Endometrial microvascular endothelial cells (primary cell): Measurements from ENCODE around the gene RNF38. TPM values are rescaled to one million over a fixed set of nuclear protein-coding genes. Genes with fewer than 3 reads are reported as not detected.
"Not testable (repeated sequence)": the region's sequence is repeated elsewhere in the genome, so short reads cannot be mapped to it uniquely, and the experiment has no call there.

Experiments
- in situ Hi-C: cut with HindIII; loops from 2 replicates; pipeline ENCODE4 v1.10.0; 2017; ENCODE audit warnings: low sequenced_read_pairs, low pct_unique_long_range_greater_than_20kb; ENCODE audit errors: inconsistent ontology term
- total RNA-seq: library from RNA; depleted of rRNA; stranded (reverse); fragments of >200 nt; gene quantifications from one replicate; pipeline ENCODE4 v1.2.3, GENCODE V29; 2015; ENCODE audit errors: inconsistent ontology term

RNF38 gene
- total RNA-seq, 1 donor from 2014 or later = 19.7 TPM

DNA sequence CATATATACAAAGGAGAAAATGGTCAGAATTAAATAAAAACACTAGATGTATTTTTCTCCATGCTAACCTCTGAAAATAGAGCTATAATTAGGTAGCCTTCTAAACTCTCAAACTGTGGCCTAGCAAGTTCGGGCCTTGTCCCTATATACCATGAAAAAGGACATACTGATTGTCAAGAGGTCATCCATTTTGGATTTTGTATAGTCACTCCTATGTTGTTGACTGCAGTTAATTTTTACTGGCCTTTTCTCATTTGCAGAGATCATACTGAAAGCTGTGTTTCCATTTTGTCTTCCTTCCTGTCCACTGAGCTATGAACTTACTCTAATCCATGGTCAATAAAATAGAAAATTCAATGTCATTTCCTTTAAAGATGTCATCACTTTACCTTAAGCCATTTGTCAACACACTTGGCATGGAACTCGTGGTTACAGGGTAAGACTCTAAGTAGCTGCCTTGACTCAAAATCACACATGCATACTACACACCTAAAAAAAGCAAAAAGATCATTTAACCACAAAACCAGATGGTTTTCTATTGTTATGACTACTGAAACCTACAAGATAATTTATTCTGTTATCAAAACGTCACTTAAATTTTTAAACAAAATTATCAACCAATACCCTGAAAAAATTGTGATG is 58.0 kb downstream of the RNF38 start:
- in situ Hi-C loops = no loop called here

DNA sequence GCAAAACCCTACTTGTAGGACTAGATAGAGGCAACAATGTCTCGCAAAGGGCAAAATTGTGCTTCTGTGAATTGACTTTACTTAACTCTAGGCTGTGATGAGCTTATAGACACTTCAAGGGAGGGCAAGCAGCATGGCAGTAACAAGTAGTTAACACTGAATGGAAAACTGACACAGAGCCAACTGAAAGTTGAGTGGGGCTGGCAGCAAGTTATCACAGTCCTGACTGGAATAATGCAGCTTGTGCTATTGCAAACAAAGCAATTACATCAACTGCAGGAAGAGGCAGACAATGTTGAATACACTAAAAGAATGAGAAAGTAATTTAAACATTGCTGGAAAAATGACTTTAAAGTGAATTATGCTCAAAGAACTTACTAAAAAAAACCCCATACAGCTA is 62.2 kb downstream of the RNF38 start:
- in situ Hi-C loops = no loop called here

DNA sequence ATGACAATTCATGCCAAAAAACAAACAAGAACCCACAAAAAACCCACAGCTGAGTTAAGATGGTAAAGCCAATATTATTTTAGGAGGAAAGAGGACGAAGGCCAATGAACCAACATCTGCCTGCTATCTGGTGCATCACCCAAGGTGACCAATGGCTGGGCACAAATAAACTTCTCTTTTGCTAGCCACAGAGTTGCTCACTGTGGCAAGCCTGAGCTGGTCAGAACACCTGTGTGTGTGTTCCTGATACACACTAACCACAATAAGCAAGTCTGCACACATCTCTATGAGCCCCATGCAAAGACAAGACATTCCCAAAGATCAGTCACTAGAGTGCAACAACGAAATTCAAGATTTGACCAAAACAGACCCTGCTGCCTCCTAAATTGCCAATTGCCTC is 63.1 kb downstream of the RNF38 start:
- in situ Hi-C loops = no loop called here

DNA sequence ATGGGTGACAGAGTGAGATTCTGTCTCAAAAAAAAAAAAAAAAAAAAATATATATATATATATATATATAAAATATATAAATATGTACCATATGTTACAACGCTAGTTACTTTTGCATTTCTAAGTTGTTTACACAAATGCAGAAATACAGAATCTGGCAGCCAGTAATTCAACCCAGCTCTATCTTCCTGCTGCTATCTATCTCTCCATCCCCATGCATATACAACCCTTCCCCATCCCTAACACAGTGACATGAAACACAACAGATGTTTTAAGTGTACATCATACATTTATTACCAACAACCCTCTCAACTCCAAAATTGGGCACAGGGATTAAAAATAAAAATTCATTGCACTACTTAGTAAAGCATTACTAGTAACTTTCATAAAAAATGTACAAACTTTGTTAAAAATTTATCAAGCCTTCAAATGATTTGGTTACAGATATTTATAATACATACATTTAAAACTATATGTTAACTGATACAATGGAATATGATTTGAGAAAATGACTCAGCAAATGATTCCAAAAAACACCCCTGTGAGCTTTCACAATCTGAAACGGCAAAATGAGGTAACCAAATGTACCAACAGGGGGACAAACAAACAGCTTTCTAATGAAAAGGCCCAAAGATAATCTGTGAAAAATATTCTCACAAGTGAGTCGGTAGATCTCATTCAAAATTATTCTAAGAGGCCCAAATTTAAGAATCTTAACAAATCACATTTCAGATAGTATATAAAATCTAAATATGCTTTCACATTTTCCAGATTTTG is 63.8 kb downstream of the RNF38 start:
- in situ Hi-C loops = no loop called here

DNA sequence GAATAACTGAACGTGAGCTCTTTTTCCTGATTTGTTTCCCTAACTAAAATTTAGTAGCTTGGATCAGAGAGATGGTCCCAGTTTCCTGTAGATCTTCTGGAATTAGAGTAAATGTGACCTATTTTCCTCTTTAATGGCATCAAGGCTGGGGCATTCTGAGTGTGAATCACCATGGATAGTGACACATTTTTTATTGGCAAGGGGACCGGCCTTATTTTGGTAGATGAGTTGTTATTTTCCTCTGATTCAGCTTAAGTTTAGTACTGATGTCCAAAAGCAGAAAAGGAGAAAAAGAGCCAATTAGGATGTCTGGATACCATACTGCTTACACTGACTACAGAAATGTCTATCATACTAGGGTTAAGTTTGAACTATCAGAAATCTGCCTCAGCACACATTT is 68.1 kb downstream of the RNF38 start:
- in situ Hi-C loops = no loop called here

DNA sequence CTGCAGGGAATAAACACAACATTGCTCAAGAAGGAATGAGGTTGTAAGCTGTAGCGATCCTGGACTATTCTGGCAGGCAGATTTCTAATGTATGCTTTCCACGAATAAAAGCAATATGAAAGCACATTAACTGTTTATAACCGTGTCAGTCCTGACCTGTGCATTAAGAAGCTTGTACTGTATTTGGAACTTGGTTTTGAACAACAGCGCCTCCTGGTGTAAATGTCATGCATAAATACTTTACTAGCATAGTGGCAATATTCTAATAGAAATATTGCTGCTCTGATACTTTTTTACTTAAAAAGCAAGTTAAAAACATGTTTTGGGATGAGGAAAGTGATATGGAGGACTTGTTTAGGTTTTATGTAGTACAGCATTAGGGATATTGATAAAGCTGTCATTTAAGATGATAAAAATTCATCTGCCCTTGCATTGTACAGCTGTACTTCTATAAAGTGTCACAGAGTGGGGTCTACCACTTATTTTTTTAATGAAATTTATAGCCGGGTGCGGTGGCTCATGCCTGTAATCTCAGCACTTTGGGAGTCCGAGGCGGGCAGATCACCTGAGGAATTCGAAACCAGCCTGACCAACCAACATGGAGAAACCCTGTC is 71.2 kb downstream of the RNF38 start:
- in situ Hi-C loops = no loop called here

DNA sequence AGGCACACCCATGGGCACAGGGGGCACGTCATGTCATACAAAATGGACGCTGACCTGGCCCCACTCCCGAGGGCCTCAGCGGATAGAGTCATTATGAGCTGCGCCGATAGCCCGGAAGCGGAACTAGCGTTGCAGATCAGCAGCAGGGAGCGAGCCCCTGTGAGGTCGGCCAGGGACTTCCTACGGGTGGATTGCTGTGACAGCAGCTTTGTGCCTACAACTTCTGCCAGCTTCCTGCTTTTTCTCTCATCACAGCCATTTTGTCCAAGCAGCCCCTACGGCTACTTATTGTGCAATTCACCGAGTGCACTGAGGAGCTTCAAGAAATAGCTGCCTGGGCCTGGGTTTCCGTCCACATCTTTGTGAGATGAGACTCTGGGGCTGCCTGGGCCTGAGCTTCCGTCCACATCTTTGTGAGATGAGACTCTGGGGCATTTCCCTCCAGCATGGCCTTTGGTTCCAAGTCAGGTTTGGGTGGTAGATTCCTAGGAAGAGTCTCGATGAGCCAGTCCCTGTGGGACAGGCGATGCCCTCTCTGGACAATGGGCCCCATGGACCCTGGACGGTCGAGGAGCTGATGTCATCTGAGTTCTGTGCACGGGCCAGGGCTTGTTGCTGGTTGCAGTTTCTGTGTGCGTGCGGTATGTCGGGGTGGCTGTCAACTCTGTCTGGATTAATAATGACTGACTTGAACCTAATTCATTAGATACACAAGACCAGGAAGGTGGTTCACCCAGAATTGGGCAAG is 74.8 kb downstream of the RNF38 start:
- in situ Hi-C loops = no loop called here

DNA sequence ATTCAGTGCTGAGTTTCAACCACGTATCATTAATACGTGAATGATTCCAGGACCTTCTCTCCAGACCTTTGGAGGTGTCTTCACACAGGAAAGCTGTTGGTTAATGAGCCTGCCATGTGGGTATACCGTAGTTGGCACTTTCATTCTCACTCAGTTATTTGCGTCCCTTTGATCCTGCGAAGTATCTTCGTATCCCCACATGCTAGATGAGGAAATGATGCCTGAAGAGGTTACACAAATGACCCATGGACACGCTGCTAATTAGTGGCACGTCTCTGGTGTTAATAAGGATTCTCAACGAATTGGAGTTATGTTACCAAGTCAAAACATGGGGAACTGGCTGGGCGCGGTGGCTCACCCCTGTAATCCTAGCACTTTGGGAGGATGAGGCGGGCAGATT is 76.1 kb downstream of the RNF38 start:
- in situ Hi-C loops = no loop called here

DNA sequence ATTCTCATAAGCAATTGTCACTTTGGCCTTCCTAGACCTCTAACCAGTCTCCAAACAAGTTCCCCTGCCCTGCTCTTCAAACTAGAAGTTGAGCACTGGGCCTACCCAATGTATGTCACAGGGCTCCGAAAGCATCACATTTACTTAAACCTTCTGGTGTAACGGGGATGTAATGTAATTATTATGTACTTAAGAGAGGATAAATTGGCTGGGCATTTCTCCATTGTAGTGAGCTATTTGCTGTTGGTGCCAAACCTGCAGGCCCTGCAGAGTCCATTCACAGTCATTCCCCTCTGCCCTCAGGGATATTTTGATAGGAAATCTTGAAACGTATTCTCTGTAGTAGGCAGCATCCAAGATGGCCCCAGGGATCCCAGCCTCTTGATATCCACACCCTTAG is 77.6 kb downstream of the RNF38 start:
- in situ Hi-C loops = no loop called here

DNA sequence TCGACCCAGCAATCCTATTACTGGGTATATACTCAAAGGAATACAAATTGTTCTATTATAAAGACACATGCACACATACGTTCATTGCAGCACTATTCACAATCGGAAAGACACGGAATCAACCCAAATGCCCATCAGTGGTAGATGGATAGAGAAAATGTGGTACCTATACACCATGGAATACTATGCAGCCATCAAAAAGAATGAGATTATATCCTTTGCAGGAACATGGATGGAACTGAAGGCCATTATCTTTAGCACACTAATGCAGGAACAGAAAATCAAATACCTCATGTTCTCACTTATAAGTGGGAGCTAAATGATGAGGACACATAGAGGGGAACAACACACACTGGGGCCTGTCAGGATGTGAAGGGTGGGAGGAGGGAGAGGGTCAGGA is 78.2 kb downstream of the RNF38 start:
- in situ Hi-C loops = not testable (repeated sequence)

DNA sequence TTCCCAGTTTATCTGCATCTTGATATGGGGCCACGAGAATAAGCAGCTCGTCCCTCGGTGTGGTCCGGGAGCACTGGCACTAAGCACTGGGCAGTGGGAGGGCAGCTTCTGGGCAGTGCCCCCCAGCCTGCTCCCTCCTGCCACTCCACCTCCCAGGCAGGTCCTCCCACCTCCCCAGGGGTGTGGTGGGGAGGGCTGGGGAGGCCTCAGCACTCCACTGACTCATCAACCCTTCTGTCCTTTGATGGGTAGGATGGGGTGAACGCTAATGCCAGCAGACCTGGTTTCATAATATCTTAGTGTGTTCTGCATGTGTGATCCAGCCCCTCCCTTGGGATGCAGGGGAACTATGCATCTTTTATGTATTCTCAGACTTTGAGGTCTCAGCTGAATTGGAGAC is 79.6 kb downstream of the RNF38 start:
- in situ Hi-C loops = no loop called here

DNA sequence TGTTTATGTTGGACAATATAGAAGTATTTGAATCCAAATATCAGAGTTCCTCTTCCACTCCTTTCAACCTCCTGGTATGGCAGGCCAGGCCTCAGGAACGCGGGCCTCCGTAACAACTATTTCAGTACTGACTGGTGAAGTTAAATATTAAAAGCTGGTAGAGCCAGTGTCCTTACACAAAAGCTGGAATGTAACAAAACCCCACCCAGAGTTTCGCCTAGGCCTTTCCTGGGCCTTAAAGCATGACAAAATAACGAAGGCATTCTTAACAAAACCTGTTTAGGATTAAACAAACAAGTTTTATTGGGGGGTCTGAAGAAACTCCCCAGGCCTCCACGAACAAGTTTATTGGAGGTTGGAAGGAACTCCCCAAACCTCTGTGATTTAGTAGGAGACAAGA is 80.3 kb downstream of the RNF38 start:
- in situ Hi-C loops = no loop called here

DNA sequence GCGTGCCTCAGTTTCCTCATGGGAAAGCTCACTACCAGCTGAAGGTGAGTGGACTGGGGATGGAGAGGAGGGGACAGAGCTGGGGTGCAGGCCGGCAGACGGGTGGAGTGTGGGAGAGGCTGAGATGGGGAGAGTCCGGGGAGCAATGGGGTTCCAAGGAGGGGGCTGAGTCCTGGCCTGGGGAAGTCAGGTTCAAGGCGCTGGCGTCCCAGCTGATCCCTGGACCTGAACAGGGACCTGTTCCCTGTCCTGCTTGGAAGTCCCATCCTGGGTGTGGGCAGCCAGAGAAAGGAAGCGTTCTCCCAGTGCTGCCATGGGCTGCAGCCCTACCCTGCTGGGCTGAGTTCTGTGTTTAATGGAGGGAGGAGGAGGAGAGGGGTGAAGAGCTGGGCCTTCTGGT is 80.9 kb downstream of the RNF38 start:
- in situ Hi-C loops = no loop called here

DNA sequence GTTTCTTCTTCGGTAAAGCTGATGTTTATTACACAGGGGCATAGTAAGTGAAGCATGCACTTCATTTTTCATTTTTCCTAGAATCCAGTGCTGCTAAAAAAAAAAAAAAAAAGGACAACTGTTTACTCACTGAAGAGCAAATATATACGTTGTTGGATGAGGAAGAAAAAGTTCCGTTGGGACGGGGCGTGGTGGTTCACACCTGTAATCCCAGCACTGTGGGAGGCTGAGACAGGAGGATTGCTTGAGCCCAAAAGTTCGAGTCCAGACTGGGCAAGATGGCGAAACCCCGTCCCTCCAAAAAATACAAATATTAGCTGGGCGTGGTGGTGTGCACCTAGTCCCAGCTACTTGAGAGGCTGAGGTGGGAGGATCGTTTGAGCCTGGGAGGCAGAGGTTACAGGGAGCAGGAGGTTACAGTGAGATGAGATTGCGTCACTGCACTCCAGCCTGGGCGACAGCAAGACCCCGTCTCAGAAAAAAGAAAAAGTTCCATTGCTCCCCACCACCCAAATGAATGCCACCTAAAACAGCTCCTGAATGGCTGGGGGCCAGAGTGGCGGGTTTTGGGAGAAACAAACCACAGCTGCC is 81.8 kb downstream of the RNF38 start:
- in situ Hi-C loops = no loop called here

DNA sequence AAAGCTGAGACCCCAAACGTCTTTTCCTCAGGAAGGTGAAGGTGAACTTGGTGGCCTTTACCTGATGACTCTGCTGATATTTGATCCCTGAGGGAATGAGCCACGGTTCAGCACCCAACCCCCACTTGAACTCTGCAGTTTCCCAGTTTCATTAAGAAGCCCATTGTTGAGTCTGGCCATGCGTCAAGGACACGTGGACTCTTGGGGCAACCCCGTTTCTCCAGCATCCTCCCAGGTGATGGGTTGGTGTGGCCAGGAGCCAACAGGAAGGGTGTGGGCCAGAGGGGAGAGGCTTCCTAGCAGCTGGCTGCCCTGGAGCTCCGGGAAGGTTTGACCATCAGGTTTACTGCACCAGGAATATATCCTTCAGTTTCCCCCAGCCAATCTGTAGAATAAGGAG is 82.3 kb downstream of the RNF38 start:
- in situ Hi-C loops = no loop called here

DNA sequence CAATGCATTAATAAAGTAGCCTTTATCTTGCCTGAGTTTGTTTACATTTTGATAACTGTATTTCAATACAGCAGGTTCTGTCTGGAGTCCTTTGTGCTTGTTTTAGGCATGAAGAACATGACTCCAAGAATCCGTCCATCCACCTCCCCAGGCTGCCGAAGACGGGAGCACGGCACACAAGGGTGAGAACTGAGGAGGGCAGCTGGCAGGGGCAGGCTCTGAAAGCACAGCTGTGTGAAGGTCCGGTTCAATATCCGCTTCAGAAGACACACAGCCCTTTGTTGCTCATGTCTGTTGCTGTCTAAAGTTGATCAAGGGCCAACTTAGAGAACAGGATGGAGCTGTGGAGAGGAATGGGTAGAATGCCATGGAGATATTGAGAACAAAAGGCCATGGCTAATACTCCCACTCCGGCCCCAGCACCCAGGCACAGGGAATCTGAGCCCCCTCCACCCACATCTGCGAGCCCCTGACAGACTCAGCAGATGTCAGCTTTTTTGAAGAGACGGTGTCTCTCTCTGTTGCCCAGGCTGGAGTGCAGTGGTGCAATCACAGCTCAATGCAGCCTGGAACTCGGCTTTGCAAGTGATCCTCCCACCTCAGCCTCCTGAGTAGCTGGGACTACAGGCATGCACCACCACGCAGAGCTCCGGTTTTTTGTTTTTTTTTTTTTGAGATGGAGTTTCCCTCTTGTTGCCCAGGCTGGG is 83.3 kb downstream of the RNF38 start:
- in situ Hi-C loops = no loop called here

DNA sequence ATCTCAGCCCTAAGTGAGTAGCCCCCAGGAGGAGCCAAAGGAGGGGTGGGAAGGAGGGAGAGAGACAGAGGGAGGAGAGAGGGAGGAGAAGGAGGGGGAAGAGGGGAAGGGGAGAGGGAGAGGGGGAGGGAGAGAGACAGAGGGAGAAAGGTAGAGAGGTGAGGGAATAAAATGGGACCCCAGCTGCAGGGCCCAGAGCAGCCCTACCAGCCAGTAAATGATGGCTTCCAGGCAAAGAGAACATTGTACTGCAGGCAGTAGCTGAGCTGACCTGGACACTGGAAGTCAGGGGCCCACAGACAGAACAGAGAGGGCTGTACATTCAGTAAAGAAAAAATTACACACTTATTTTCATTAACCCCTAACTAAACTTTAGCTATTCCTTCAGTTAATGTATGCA is 84.0 kb downstream of the RNF38 start:
- in situ Hi-C loops = no loop called here

DNA sequence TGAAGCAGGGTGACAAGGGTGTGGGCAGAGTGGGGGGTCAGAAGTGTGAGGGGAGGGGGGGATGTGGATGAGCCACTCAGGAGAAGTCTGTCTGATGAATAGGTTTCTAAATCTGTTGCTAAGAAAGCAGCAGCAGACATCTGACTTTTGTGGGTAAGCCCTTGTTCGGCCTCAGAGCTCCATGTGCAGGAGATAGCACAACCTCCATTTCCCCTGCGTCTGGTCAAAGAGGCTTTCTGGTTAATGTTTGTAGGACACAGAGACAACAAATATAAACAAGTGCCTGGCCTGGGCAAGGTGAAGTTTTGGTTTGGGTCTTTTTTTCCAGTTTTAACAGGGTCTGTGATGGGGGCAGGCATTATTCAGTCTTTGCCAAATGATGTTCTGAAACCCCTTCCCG is 84.8 kb downstream of the RNF38 start:
- in situ Hi-C loops = no loop called here

DNA sequence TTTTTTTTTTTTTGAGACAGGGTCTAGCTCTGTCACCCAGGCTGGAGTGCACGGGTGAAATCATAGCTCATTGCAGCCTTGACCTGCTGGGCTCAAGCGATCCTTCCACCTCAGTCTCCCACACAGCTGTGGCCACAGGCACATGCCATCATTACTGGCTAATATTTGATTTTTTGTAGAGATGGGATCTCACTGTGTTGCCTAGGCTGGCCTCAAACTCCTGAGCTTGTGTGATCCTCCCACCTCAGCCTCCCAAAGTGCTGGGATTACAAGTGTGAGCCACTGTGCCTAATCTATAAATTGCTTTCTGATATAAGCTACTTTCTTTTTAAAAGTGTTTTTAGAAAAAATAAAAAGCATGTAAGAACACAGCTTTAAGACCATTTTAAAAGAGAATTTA is 85.3 kb downstream of the RNF38 start:
- in situ Hi-C loops = no loop called here
